SIG-M5 (cell line): ENCODE measurements around the gene ZNF785.
"Not testable (repeated sequence)": the region's sequence is repeated elsewhere in the genome, so short reads cannot be mapped to it uniquely, and the experiment has no call there.

Experiments used
- DNase-seq: peaks from one replicate; lab custom pipeline; 2025; lab: John Stamatoyannopoulos, UW

The ZNF785 gene

GRCh38 chr16:30539000-30539964, 46.2 kb downstream of the ZNF785 start:
- no peak for DNase-seq

- not testable (repeated sequence) for DNase-seq
Observed at GRCh38 chr16:30536391-30537024, 49.0 kb downstream of the ZNF785 start.

- DNase-seq: no peak
Observed at GRCh38 chr16:30535777-30536190, 49.7 kb downstream of the ZNF785 start.

- DNase-seq: no peak
Observed at GRCh38 chr16:30535106-30535776, 50.3 kb downstream of the ZNF785 start.

- DNase-seq: no peak
Observed at GRCh38 chr16:30534368-30535105, 51.0 kb downstream of the ZNF785 start, which contains the start of gene ZNF747. Gene ZNF747, minus strand, starts transcription at chr16:30534858. Its CDS starts 179 bp downstream, at chr16:30534679.

- DNase-seq: no peak
Observed at GRCh38 chr16:30533748-30534367, 51.6 kb downstream of the ZNF785 start.

GRCh38 chr16:30533146-30533522, 52.4 kb downstream of the ZNF785 start:
- DNase-seq: no peak

GRCh38 chr16:30532285-30533145, 53.0 kb downstream of the ZNF785 start:
- DNase-seq: no peak
